ENCODE measurements around the gene SF3B5. TPM values are rescaled to one million over a fixed set of nuclear protein-coding genes. Genes with fewer than 3 reads are reported as not detected.
"Not testable (repeated sequence)": the region's sequence is repeated elsewhere in the genome, so short reads cannot be mapped to it uniquely, and the experiment has no call there.

The SF3B5 gene
- total and polyA plus RNA-seq, 9 of the 15 experiments (the other 6 are each of a cell fraction or from before 2014, with no cell fraction given) = 238 to 1,211 (median 407) TPM

- Histone ChIP-seq H2AFZ (ENCODE audit: low read depth, low read length) (no peak overlapping the region), H3K9me3 (replicated peaks; ENCODE audit: control insufficient read depth, insufficient read depth, low read depth, low read length) (no peaks in the 10 kb centered on the region), H3K36me3 (ENCODE audit: control insufficient read depth, insufficient read depth, low read length) (no peaks in the 10 kb centered on the region), H3K27ac (ENCODE audit: extremely low read depth, low read depth, low read length) (no peak overlapping the region), H3K27me3 (ENCODE audit: control insufficient read depth in 2 of 2, insufficient read depth in 2 of 2, low read length in 2 of 2) (peaks cover 3 to 5% of the 10 kb centered on the region in 2 experiments; a peak in 4 of 5 replicates), H3K4me3 (no peak overlapping the region), H3K4me2 (ENCODE audit: insufficient read depth, low read length) (no peak overlapping the region), H3K9me1 (ENCODE audit: control insufficient read depth, insufficient read depth, low read length) (no peaks in the 10 kb centered on the region), H4K20me1 (replicated peaks; ENCODE audit: control insufficient read depth, insufficient read depth, low read length) (no peaks in the 10 kb centered on the region), H3K9ac (ENCODE audit: insufficient read depth in 1 of 2, low read depth in 2 of 2, low read length in 2 of 2) (no peak overlapping the region), H3K79me2 (ENCODE audit: control insufficient read depth, insufficient read depth, low read length) (no peaks in the 10 kb centered on the region), H3K4me1 (replicated peaks in 1 of 2; ENCODE audit: control insufficient read depth in 2 of 2, insufficient read depth in 2 of 2, low read length in 2 of 2) (0 out of 5 replicates have a peak, but pooled peaks cover 0 to 2% of the 10 kb centered on the region in 2 experiments)
- peak; percentile 52; the same call in 1 of the 2 replicates for TF ChIP-seq ZNF316 (IDR thresholded peaks at IDR 0.05)
- no peak for TF ChIP-seq TFE3 (CRISPR knock-in tag; IDR thresholded peaks at IDR 0.05)
- TF ChIP-seq PTBP1 (IDR thresholded peaks at IDR 0.05; ENCODE audit: low read depth, low read length) = no peak
- intact Hi-C loops (cut with micrococcal nuclease) (no loop called here), in situ Hi-C loops (cut with MboI) (no loop called here)
- ATAC-seq (no peak), DNase-seq (ENCODE audit: extremely low read depth in 1 of 4, low spot score in 3 of 4) (no peak), FAIRE-seq (no peak)
- no TSS peak for BruUV-seq (replicated peaks)
- CTCF ChIA-PET (ENCODE audit: low intra/inter-chr PET ratio) = no interaction called here
- WGBS (ENCODE audit: insufficient coverage, low coverage, missing lambda C conversion rate) = 2% methylated on average over 5 of the region's 5 CpGs
- POLR2A ChIA-PET = no interaction called here
Observed at GRCh38 chr6:144133225-144133821, 38.0 kb upstream of the SF3B5 start.

- H3K9ac ChIP-seq (ENCODE audit: insufficient read depth in 1 of 2, low read depth in 2 of 2, low read length in 2 of 2); H3K4me2 ChIP-seq (ENCODE audit: insufficient read depth, low read length); H3K27ac ChIP-seq (ENCODE audit: extremely low read depth, low read depth, low read length); H3K79me2 ChIP-seq (ENCODE audit: control insufficient read depth, insufficient read depth, low read length); H3K9me3 ChIP-seq (replicated peaks; ENCODE audit: control insufficient read depth, insufficient read depth, low read depth, low read length); H3K9me1 ChIP-seq (ENCODE audit: control insufficient read depth, insufficient read depth, low read length); H3K27me3 ChIP-seq (ENCODE audit: control insufficient read depth in 2 of 2, insufficient read depth in 2 of 2, low read length in 2 of 2); intact Hi-C loops (cut with micrococcal nuclease); H3K4me1 ChIP-seq (replicated peaks in 1 of 2; ENCODE audit: control insufficient read depth in 2 of 2, insufficient read depth in 2 of 2, low read length in 2 of 2); FAIRE-seq; H2AFZ ChIP-seq (ENCODE audit: low read depth, low read length); ATAC-seq; in situ Hi-C loops (cut with MboI); BruUV-seq (replicated peaks); H3K4me3 ChIP-seq; H4K20me1 ChIP-seq (replicated peaks; ENCODE audit: control insufficient read depth, insufficient read depth, low read length); DNase-seq (ENCODE audit: extremely low read depth in 1 of 4, low spot score in 3 of 4); POLR2A ChIA-PET; H3K36me3 ChIP-seq (ENCODE audit: control insufficient read depth, insufficient read depth, low read length): not testable (repeated sequence)
- TF ChIP-seq PCBP2 (IDR thresholded peaks at IDR 0.05; ENCODE audit: low read depth, low read length, poor library complexity, severe bottlenecking) (peak; percentile 87), HNRNPK (IDR thresholded peaks at IDR 0.05; ENCODE audit: low read depth, low read length, poor library complexity, severe bottlenecking) (peak; percentile 76), PCBP1 (IDR thresholded peaks at IDR 0.05; ENCODE audit: low read depth, low read length, poor library complexity, severe bottlenecking) (peak; percentile 78)
- CTCF ChIA-PET (ENCODE audit: low intra/inter-chr PET ratio) = interaction anchor here (0.5 kb wide), 1 partner anchor 1458 kb away, joined by 4 read pairs; no protein-coding TSS in a partner anchor
Observed at GRCh38 chr6:144132167-144132690, 36.9 kb upstream of the SF3B5 start.
